GM21723 (cell line): ENCODE measurements around the gene JAZF1.

Experiments
- ATAC-seq: cut with Tn5 transposase; IDR thresholded peaks from one replicate; pipeline ENCODE4 v1.9.1; 2021; ENCODE audit warnings: mild to moderate bottlenecking, moderate library complexity; ENCODE audit not compliant: unreplicated experiment

The JAZF1 gene

DNA sequence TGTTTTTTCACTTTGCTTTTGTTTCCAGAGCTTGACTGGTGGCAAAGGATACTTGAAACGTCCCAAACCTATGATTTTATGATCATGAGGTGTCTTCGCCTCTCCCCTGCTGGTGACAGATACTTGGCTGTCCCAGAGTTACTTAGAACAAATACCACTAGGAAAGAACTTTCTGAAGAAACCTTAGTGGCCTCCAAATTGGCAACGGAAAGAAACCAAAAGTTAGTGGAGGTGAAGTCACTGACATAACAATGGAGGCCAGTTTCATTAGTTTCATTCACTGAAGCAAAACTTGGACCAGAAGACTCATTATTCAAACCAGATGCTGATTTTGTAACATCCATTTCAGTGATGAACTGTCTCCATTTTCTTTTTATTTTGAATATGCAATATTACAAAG lies 68.6 kb downstream of the JAZF1 start:
- ATAC-seq, result no peak

DNA sequence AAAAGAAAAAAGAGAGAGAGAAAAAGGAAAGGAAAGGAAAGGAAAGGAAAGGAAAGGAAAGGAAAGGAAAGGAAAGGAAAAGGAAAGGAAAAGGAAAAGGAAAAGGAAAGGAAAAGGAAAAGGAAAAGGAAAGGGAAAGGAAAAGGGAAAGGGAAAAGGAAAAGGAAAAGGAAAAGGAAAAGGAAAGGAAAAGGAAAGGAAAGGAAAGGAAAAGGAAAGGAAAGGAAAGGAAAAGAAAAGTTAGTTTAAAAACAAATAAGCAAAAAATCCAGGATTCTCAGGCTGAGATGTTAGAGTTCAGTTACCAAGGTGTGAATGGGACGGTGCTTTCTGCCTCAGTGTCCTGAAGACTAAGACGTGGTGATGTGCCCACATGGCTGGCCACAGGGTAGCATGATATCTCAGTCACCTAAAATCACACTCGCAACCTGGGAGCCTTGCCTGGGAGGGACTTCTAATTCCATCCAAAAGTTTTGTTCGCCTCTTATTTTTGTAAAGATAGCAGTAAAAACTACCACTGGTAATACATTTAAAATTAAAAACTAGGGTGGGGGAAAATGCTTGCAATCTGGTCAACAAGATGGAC lies 70.1 kb downstream of the JAZF1 start:
- no peak for ATAC-seq

DNA sequence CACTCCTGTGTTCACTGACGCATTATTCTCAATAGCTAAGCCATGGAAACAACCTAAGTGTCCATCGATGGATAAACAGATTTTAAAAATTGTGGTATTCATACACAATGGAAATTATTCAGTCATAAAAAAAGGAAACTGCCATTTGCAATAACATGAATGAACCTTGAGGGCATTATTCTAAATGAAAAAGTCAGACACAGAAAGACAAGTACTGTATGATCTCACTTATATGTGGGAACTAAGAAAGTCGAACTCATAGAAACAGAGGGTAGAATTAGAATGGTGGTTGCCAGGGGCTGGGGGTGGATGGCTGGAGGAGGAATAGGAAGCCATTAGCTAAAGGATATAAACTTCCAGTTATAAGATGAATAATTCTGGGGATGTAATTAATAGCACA lies 71.8 kb downstream of the JAZF1 start:
- ATAC-seq, result no peak

DNA sequence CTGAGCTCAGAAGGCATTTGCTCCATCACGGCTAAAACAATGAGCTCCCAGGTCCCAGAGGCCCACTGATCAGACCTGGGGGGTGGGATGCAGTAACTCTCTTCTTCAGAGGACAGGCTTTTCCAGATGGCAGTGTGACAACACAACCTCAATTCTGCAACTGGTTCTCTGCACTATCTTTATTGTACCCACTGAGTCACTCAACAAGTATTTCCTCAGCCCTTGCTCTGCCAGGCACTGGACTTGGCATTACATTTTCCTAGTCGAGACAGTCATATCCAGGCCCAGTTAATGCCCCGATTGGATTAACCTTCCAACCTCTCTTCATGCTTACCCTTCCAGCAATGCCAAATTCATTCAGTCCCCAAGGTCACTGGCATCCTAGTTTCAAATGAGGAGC lies 72.6 kb downstream of the JAZF1 start:
- ATAC-seq, result no peak

DNA sequence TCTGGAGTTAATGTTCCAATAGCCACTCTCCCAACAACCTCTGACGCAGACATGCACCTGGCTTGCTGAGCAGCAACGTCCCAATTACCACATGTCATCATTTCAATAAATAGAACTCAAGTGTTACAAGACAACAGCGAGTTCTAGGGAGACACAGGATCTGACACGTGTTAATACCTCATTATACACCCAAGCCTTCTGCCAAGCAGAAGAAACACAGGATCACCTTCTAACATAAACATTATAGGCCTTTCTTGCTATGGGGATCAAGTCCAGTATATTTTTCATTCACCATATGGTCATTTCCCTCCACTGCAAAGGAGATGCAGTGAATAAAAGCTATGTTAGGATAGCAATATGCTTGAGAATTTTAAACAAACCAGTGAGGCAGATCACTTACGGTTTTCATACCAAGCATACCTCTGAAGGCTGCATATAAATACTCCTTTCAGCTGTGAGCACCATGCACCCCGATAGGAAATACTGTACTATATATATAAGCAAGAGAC lies 74.2 kb downstream of the JAZF1 start:
- no peak for ATAC-seq

DNA sequence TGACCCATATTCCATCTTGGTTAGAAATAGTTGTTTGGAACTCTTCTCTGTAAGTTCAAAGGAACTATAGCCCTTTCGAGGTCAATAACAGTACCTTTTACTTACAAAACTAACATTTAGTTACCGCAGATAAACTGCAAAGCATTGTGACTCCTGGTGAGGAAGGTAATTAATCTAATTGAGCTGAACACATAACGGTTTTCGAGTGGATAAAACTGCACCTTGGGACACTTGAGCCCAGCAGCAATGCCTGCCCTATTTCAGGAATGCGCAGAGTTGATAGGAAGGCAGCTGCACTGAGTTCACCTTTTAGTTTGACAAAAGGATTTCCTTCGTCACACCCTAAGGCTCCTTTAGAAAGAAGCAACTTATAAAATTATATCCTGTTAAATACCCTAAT lies 75.4 kb downstream of the JAZF1 start:
- ATAC-seq, result no peak

DNA sequence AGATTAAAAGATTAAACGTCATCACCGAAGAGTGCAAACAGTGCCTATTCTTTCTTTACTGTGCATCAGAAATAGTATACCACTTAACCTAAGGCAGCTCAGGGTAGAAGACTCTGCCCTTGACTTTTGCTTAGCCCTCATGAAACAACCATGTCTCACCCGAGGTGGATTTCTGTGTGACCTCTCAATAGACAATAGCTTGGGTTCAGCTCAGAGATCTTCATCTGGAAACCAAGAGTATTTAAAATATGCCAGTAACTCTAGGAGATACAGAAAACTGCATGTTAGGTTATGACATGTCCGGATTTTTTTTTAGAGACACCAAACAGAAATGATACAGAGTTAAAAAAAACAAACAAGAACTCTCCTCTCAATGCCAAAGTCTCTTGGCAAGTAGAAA lies 75.8 kb downstream of the JAZF1 start:
- no peak for ATAC-seq

DNA sequence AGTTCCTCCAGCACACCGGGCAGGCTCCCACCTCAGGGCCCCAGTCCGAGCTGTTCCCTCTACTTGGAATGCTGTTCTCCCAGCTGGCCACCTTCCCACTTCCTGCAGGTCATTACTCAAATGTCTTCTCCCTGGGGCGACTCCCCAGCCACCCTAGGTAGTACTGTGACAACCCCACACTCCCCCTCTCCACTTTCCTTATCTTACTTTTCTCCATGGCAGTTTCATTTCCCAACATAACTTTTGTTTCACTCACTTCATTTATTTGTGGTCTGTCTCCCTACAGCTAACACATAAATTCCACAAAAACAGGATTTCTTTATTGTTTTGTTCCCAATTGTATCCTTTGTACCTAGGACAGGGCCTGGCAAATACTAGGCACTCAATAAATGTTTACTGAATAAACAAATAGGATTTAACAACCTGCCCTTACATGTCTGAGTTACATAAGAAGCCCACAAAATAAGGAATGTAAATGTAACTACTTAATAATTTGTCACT lies 76.5 kb downstream of the JAZF1 start:
- no peak for ATAC-seq

DNA sequence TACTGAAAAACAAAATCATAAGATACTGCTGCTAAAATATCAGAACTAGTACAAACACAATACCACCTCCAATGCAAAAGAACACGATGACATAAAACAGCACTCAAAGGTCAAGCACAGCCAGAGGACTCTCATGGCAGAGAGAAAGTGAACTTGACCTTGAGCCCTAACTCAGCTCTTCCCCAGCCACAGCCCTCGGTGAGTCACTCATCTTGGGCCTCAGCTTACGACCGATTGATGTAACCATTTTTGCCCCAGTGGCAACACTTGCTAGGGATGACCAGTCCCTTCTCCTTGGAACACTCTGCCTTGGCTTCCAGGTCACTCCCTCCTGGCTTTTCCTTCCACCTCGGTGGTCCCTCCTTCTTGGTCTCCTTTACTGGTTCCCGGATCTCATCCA lies 77.8 kb downstream of the JAZF1 start:
- ATAC-seq, result no peak

DNA sequence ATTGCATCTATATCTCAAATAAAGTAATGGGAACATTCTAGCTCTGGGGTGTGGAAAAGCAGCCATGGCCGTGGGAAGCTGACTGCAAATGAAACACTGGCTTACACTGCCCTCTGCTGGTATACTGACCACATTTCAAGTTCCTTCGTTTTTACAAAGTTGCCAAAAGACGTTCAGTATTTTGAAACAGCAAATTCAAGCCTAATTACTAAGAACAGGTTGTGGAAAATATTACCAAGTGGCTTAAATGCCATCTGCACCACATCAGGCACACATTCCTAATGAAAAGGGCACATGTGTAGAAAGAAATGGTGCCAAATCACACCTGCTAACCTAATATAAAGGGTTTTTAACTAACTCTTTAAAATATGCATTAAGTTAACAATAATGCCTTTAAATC lies 83.9 kb downstream of the JAZF1 start:
- ATAC-seq, result no peak

DNA sequence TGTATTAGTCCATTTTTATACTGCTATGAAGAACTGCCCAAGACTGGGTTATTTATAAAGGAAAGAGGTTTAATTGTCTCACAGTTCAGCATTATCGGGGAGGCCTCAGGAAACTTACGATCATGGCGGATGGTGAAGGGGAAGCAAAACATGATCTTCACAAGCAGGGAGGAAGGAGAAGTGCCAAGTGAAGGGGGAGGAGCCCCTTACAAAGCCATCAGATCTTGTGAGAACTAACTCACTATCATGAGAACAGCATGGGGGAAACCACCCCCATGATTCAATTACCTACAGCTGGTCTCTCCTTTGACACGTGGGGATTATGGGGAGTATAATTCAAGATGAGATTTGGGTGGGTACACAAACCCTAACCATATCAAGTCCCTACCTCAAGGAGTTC lies 85.4 kb downstream of the JAZF1 start:
- ATAC-seq, result no peak

DNA sequence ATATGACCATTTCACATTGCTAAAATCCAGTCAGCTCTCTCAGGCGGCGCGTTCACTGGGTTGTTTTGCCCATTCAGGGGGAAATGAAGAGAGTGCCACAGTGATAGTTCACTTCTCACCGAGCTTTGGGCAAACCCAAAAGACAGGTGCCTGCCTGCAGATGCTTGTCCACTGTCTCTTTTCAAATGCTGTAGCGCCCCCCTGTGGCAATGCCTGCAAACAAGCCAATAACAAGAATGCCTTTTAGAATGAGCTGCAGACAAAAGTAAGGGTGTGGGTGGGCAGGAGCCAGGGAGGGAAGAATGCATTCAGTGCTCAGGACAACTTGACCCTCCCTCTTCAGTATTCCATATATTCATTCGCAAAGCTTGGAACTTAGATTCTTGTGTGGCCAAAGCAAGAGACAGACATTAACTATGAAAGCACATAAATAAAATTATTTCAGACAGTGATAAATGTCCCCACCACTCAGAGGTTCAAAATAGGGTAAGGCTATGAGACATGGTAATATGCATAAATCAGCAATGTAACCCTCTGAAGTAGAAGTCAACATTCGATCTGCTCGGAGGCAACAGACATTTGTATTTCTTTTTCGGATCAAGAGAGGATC lies 86.9 kb downstream of the JAZF1 start:
- no peak for ATAC-seq

DNA sequence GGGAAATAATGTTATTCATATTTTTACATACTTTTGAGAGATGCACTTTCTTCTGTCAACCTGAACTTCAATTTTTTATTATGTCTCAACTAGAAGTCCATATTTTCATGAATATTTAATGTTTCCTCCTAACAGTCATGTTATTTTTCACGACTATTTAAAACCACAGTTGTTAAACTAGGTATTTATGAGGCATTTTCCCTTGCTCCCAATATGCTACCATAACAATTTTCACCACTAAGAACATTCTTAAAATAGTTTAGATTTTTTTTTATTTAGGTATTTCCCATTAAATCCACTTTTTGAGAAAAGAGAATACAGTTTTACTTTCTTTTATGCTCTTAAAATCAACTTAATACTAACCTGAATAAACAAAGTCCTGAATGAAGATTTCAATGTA lies 89.4 kb downstream of the JAZF1 start:
- ATAC-seq, result no peak

DNA sequence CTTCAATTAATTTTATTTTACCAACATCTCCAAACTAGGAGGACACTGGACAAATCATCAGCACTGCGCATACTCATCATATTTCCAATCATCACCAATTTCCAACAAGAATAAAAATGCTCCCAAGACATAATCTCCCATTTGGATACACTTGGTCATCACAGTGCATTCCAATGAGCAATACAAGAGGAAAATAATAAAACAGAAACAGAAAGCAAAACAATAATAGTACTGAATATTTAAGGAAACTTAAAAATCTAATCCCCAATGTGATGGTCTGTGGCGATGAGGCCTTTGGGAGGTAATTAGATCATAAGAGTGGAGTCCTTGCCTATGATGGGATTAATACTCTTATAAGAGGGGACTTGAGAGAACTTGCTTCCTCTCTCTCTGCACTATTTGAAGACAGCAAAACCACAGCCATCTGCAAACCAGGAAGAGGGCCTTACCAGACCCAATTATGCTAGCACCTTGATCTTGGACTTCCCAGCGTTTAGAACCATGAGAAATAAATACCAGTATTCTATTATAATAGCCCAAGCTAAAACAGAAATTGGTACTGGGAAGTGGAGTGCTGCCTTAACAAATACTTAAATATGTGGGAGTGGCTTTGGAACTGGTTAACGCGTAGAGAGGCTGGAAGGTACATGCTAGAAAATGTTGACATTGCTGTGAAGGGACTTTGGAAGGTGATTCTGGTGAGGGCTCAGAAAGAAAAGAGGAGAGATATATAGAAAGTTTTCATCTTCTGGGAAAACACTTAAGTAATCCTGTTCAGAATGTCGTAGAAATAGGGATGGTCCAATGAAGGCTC lies 91.5 kb downstream of the JAZF1 start:
- no peak for ATAC-seq

DNA sequence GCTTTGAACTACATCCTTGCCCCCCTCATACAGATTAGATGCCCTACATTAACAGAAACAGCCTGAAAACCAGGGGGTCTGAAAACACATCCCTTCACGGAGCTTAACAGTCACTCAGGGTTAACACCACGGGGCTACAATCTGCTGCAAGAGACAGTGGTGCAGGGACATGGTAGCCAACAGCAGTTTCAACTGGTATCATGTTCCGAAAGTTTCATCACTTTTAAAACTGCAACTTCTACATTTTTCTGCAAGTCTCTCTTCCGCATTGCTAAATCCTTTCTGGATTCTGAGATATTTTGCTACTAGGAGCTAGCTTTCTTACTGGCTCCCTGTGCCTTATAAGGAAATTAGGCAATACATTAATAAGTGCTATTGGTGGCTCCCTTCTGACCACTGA lies 92.6 kb downstream of the JAZF1 start:
- ATAC-seq, result no peak

DNA sequence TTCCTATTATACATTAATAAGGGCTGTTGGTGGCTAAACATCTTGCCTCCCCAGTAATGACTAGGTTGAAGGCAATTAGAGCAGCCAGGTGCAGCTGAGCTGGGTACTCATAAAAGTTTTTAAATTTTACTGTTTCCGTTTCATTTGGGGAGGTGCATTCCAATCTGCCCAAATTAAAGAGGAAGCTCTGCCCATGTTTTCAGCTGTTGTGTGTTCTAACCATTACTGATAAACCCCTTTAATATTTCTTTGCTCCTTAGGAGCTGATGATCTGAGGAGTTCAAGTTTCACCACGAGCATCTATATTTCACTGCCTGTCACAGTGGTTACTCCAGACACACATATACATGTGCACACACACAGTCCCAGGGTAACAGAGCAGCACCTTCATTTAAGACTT lies 94.4 kb downstream of the JAZF1 start:
- ATAC-seq, result no peak

DNA sequence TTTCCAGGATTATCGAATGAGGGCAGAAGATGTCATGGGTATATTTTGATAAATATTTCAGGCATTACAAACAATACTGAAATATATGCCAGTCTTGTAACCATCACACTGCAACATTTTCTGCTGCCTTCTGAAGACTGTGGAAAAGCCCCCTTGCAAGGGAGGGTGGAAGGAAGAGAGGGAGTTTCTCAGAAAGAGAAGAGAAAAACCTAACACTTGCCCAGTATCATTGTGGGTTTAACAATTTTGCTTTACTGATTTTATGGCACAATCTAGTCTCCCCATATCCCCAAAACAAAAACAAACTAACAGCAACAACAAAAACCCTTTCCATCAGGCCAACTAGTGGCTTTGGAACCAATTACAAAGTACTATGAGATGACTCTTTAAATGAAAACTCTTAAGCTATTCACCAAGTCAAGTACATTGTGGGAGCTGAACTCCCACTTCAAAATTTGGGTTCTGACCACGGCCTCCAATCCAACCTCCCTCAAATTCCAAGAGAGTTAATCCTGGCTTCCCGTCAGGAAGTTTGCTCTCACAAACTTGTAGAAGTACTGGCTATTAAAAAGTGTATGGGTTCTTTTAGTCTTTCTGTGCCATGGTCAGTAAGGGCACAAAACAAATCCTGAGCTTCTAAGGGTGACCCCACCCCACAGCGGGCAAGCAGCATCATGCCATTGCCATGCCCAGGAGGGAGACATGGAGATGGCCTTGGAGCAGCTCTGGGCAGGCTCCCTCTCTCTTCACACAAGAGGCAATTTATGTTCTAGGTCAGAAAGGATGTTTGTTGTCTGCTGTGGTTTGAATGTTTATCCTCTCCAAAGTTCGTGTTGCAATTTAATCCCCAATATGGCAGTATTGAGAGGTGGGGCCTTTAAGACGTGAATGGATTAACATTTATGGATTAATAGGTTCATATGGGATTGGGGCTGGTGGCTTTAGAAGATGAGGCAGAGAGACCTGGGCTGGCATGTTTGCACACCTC lies 96.3 kb downstream of the JAZF1 start:
- ATAC-seq, result no peak

DNA sequence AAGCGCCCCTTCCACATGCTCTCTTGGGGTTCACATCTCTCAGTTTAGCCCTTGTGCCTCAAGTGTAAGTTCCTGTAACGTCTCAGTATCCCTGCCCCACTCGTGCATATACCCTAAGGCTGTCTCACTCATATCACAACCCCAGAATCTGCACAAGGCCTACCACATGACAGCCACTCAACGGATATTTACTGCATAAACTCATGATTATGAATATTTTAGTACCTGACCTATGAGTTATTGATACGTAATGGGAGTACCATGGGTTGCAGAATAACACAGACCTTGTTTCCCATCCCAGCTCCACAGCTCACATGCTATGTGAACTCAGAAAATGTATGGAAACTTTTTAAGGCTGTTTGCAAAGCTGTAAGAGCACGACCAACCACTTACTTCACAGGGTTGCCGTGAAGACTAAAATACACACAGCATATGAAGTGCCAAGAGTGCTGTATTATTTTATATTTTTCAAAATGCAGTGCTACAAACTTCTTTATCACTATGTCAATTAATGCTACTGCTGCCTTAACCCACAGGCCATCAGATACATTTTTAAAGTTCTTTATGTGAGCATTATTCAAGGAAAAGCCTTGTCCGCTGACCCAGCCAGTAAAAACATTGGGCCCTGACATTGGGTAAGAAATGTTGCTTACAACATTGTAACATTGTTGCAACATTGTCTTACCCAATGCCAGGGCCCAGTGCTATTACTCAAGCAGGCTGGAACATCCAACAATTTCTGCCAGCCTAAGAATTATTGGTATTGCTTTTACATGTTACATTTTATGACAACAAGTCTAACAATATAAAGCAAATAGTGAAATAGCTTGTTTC lies 97.2 kb downstream of the JAZF1 start:
- no peak for ATAC-seq

DNA sequence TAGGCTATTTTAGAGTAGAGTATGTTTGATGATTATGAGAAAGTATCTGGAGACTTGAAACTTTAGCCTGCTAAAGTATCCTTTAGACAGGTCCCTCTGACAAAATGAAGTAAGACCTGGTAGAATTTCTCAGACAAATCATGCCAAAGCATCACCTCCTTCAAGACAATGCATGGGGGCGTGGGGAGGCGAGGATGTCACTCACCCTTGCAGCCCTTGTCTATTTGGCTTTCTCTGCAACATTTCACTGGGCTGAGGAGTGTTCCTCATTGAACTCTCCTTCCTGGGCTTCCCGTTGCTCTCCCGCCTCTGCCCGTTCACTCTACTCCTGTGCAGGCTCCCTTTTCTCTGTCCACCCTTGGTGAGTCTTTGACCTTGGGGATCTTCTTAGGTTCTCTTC lies 98.5 kb downstream of the JAZF1 start:
- ATAC-seq, result no peak

DNA sequence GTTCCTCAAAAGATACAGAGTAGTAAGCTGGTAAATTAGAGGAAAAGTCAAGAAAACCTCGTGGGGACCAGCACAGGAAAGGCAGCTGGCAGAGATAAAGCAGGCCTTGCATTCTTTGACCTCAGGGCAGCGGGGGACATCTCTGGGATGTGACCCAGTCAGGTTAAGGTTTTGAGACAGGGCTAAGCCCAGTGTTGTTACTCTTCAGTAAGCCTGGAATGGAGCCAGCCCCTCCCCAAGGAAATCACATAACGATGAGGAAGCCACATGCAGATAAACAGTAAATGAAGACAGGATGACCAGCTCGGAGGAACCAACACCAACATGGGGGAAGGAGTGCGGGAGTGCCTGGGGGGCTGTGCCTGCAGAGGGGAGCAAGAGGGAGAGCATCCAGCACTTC lies 99.6 kb downstream of the JAZF1 start:
- no peak for ATAC-seq
